Measurements from ENCODE around the gene PPP1R17. TPM values are rescaled to one million over a fixed set of nuclear protein-coding genes. Genes with fewer than 3 reads are reported as not detected.

The PPP1R17 gene
- total RNA-seq, 4 donors from 2014 or later, result not detected

DNA sequence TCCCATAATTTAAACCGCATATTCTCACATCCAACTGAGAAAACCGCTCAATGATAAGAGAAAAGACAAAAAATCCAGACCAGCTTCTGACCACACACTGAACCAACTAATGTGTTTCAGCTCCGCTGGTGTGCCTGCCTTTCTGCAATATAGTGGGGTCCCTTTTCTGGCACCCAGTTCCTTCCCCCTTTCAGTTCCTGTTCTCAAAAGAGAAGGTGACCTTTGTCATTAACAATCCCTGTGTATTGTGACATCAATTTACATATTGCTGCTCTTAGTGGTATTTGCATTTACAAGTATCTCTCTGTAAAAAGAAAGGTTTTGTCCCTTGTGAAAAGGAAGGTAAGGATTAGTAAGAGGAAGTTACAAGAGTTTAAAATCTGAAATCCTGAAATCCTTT, 1.4 kb downstream of the PPP1R17 start:
- intact Hi-C loops (cut with DNase I), result no loop called here
- Histone ChIP-seq H3K27ac (no peak overlapping the region), H3K9me3 (no peaks in the 10 kb centered on the region), H3K27me3 (no peaks in the 10 kb centered on the region), H3K4me1 (no peaks in the 10 kb centered on the region), H3K4me3 (no peak overlapping the region), H3K36me3 (no peaks in the 10 kb centered on the region)
- no peak for TF ChIP-seq POLR2A (IDR thresholded peaks at IDR 0.05)
- TF ChIP-seq, protein P1, sequence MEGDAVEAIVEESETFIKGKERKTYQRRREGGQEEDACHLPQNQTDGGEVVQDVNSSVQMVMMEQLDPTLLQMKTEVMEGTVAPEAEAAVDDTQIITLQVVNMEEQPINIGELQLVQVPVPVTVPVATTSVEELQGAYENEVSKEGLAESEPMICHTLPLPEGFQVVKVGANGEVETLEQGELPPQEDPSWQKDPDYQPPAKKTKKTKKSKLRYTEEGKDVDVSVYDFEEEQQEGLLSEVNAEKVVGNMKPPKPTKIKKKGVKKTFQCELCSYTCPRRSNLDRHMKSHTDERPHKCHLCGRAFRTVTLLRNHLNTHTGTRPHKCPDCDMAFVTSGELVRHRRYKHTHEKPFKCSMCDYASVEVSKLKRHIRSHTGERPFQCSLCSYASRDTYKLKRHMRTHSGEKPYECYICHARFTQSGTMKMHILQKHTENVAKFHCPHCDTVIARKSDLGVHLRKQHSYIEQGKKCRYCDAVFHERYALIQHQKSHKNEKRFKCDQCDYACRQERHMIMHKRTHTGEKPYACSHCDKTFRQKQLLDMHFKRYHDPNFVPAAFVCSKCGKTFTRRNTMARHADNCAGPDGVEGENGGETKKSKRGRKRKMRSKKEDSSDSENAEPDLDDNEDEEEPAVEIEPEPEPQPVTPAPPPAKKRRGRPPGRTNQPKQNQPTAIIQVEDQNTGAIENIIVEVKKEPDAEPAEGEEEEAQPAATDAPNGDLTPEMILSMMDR (IDR thresholded peaks at IDR 0.05), result no peak
- whole genome bisulfite sequencing, 2 donors, result 55 to 63% methylated on average over 3 of the region's 3 CpGs
- no peak for DNase-seq

DNA sequence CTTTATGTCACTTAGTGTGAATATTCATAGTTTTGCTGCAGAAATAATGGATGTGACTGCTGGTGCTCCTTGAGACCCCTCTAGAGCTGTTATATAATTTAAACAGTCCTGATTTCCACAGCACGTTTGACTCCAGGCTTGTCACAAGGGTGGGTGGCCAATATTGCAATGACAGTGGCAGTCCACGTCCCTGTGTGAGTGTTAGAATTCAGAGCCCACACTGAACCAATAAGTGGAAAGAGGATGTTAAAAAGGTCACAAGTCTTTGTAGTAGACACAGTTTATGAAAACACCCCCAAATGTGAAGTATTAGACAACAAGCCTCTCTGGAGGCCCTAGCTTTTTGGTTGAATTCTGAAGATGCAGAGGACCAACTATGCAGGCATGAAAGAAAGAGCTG, 2.0 kb downstream of the PPP1R17 start:
- intact Hi-C loops (cut with DNase I), result no loop called here
- no peak overlapping the region for H3K4me3 ChIP-seq
- TF ChIP-seq, protein P1 (IDR thresholded peaks at IDR 0.05), result no peak
- TF ChIP-seq POLR2A (IDR thresholded peaks at IDR 0.05), result no peak
- no peaks in the 10 kb centered on the region for H3K27me3 ChIP-seq
- no peaks in the 10 kb centered on the region for H3K36me3 ChIP-seq
- no peak overlapping the region for H3K27ac ChIP-seq
- 23 to 34% methylated on average over 2 of the region's 2 CpGs for whole genome bisulfite sequencing, 2 donors
- DNase-seq, result no peak
- no peaks in the 10 kb centered on the region for H3K4me1 ChIP-seq
- H3K9me3 ChIP-seq, result no peaks in the 10 kb centered on the region

DNA sequence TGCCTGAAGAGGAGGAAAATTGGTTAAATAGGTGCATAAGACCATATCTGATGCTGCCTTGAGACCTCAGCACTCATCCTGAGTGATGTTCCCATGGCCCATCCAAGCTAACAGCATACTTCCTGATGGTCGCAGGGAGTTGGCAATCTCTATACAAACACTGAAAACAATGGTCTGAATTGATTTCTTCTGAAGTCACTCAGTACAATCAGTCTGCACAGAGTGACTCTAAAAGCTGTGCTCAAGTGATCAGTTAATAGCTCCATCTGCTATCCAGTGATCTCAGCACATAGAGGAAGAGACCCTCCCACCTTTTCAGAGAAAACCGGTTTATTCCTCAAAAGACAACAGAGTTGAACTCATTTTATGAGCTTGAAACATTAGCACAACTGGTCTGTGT, 3.9 kb downstream of the PPP1R17 start:
- 34 to 43% methylated on average over 2 of the region's 2 CpGs for WGBS, 2 donors
- no peak overlapping the region for H3K4me3 ChIP-seq
- no peaks in the 10 kb centered on the region for H3K4me1 ChIP-seq
- TF ChIP-seq, protein P1 (IDR thresholded peaks at IDR 0.05), result no peak
- no peak for TF ChIP-seq POLR2A (IDR thresholded peaks at IDR 0.05)
- DNase-seq, result no peak
- H3K27me3 ChIP-seq, result no peaks in the 10 kb centered on the region
- no peaks in the 10 kb centered on the region for H3K36me3 ChIP-seq
- H3K27ac ChIP-seq, result no peak overlapping the region
- intact Hi-C loops (cut with DNase I), result no loop called here
- no peaks in the 10 kb centered on the region for H3K9me3 ChIP-seq

DNA sequence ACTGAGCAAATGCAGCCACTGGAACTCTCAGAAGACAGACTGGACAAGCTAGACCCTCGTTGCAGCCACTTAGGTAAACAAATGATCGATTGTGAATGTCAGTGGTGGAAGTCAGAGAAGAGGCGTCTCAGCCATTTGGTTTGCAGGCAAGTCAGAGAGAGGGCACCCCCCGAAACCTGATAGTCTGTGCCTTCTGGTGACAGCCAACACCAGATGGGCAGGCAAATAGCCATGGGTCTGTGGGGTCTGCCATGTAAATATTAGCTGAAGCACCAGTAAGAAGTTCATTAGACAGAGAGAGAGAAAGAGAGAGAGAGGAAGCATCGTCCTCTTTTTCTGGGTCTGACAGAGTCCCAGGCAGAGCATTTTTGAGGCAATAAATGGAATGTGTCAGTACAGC, 5.4 kb downstream of the PPP1R17 start:
- 20 to 24% methylated on average over 4 to 5 of the region's 5 CpGs for WGBS, 2 donors
- Histone ChIP-seq H3K9me3 (no peaks in the 10 kb centered on the region), H3K4me1 (no peaks in the 10 kb centered on the region), H3K27ac (no peak overlapping the region), H3K27me3 (no peaks in the 10 kb centered on the region), H3K36me3 (no peaks in the 10 kb centered on the region), H3K4me3 (no peak overlapping the region)
- DNase-seq, result no peak
- TF ChIP-seq, protein P1 (IDR thresholded peaks at IDR 0.05), result no peak
- no peak for TF ChIP-seq POLR2A (IDR thresholded peaks at IDR 0.05)
- intact Hi-C loops (cut with DNase I), result no loop called here

DNA sequence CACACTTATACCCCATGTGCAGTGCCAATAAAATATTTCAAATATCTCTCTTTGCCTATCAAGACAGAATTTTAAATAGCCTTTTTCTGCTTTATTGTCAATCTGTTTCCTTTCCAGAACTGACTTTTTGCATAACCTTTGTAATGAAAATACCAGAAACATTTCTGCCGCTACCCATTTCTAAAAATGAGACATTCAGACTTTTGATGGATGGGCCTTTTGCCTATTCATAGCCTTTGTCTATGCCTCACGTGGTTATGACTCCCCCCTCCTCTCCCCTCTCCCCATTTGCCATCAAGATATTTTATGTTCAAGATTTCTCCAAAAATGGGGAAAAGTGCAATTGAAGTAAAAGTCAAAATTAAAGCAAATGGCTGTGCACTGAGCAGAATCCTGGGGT, 5.9 kb downstream of the PPP1R17 start:
- 27 to 35% methylated on average over 2 of the region's 2 CpGs for WGBS, 2 donors
- no peak for DNase-seq
- intact Hi-C loops (cut with DNase I), result no loop called here
- no peak overlapping the region for H3K27ac ChIP-seq
- no peaks in the 10 kb centered on the region for H3K36me3 ChIP-seq
- no peak for TF ChIP-seq POLR2A (IDR thresholded peaks at IDR 0.05)
- TF ChIP-seq, protein P1 (IDR thresholded peaks at IDR 0.05), result no peak
- H3K9me3 ChIP-seq, result no peaks in the 10 kb centered on the region
- H3K4me3 ChIP-seq, result no peak overlapping the region
- H3K4me1 ChIP-seq, result no peaks in the 10 kb centered on the region
- H3K27me3 ChIP-seq, result no peaks in the 10 kb centered on the region
